ENCODE results near the gene NUMB. TPM values are rescaled to one million over a fixed set of nuclear protein-coding genes. Genes with fewer than 3 reads are reported as not detected.
"Not testable (repeated sequence)": the region's sequence is repeated elsewhere in the genome, so short reads cannot be mapped to it uniquely, and the experiment has no call there.

Gene NUMB
- total and polyA plus RNA-seq, 2 of the 13 experiments (the other 11 are each of a cell fraction or from before 2014, with no cell fraction given): 20.3 to 71.1 TPM

GRCh38 chr14:73358187-73358586, 100.2 kb downstream of the NUMB start (continued):
- no peak for TF ChIP-seq MXD1 (CRISPR knock-in tag; IDR thresholded peaks at IDR 0.05)
- TF ChIP-seq ZZZ3 (CRISPR knock-in tag; IDR thresholded peaks at IDR 0.05; ENCODE audit: borderline replicate concordance): no peak
- no peak for TF ChIP-seq TEAD3 (CRISPR knock-in tag; optimal IDR thresholded peaks at IDR 0.05; ENCODE audit: borderline replicate concordance)

- H3K36me3 ChIP-seq (replicated peaks in 1 of 2; ENCODE audit: control insufficient read depth in 1 of 2, insufficient read depth in 2 of 2, low read length in 2 of 2); H3K27me3 ChIP-seq (ENCODE audit: control insufficient read depth in 1 of 2, insufficient read depth in 2 of 2, low read length in 2 of 2); CTCF ChIA-PET (ENCODE audit: low intra/inter-chr PET ratio, low total read pairs); H3K79me2 ChIP-seq (ENCODE audit: insufficient read depth, low read length); H3K27ac ChIP-seq (ENCODE audit: extremely low read length, insufficient read depth, low read length); ATAC-seq; BruUV-seq (replicated peaks); H3K4me1 ChIP-seq (ENCODE audit: insufficient read depth, low read length); H3K4me3 ChIP-seq (replicated peaks in 1 of 3; ENCODE audit: insufficient read depth in 1 of 3, low read depth in 2 of 3, low read length in 3 of 3); H3K9ac ChIP-seq (ENCODE audit: insufficient read depth, low read depth, low read length); intact Hi-C loops (cut with micrococcal nuclease; ENCODE audit: unreplicated experiment); H3K9me3 ChIP-seq (ENCODE audit: low read length); FAIRE-seq; POLR2A ChIA-PET; H4K20me1 ChIP-seq (ENCODE audit: insufficient read depth, low read length); DNase-seq (ENCODE audit: low spot score); H2AFZ ChIP-seq (ENCODE audit: low read length); in situ Hi-C loops (cut with HindIII; ENCODE audit: extremely low pct_ligation_motif_present, low pct_unique_long_range_greater_than_20kb); H3K4me2 ChIP-seq (ENCODE audit: low read depth, low read length): not testable (repeated sequence)
- peak; percentile 31; the same call in 1 of the 2 replicates for TF ChIP-seq NR2F6 (IDR thresholded peaks at IDR 0.05)
- 0 out of 2 replicates have a peak, but pooled peaks have one; percentile 23 for TF ChIP-seq NR2F6 (CRISPR knock-in tag; IDR thresholded peaks at IDR 0.05)
- peak; percentile 51 for TF ChIP-seq RARA (CRISPR knock-in tag; IDR thresholded peaks at IDR 0.05)
- WGBS (ENCODE audit: low lambda C conversion rate): 93% methylated on average over 3 of the region's 3 CpGs
Observed at GRCh38 chr14:73349091-73349490, 109.3 kb downstream of the NUMB start.

- ATAC-seq: no peak
- H3K9me3 ChIP-seq (ENCODE audit: low read length): no peaks in the 10 kb centered on the region
- no TSS peak for BruUV-seq (replicated peaks)
- no peak overlapping the region for H2AFZ ChIP-seq (ENCODE audit: low read length)
- FAIRE-seq: no peak
- no peaks in the 10 kb centered on the region for H3K27me3 ChIP-seq (ENCODE audit: control insufficient read depth in 1 of 2, insufficient read depth in 2 of 2, low read length in 2 of 2)
- H3K4me1 ChIP-seq (ENCODE audit: insufficient read depth, low read length): no peaks in the 10 kb centered on the region
- no peak overlapping the region for H3K27ac ChIP-seq (ENCODE audit: extremely low read length, insufficient read depth, low read length)
- H4K20me1 ChIP-seq (ENCODE audit: insufficient read depth, low read length): 0 out of 2 replicates have a peak, but pooled peaks cover 3% of the 10 kb centered on the region
- ChIA-PET POLR2A (no interaction called here), CTCF (ENCODE audit: low intra/inter-chr PET ratio, low total read pairs) (no interaction called here)
- no peak overlapping the region for H3K4me3 ChIP-seq (replicated peaks in 1 of 3; ENCODE audit: insufficient read depth in 1 of 3, low read depth in 2 of 3, low read length in 3 of 3)
- no peak overlapping the region for H3K4me2 ChIP-seq (ENCODE audit: low read depth, low read length)
- no peaks in the 10 kb centered on the region for H3K79me2 ChIP-seq (ENCODE audit: insufficient read depth, low read length)
- intact Hi-C loops (cut with micrococcal nuclease; ENCODE audit: unreplicated experiment) (no loop called here), in situ Hi-C loops (cut with HindIII; ENCODE audit: extremely low pct_ligation_motif_present, low pct_unique_long_range_greater_than_20kb) (no loop called here)
- TF ChIP-seq MIXL1 (CRISPR knock-in tag; IDR thresholded peaks at IDR 0.05) (no peak), SALL1 (CRISPR knock-in tag; IDR thresholded peaks at IDR 0.05) (no peak), ZNF703 (CRISPR knock-in tag; IDR thresholded peaks at IDR 0.05; ENCODE audit: borderline replicate concordance) (no peak), GPN1 (CRISPR knock-in tag; IDR thresholded peaks at IDR 0.05; ENCODE audit: borderline replicate concordance) (no peak), ELF3 (CRISPR knock-in tag; IDR thresholded peaks at IDR 0.05) (no peak), CENPT (CRISPR knock-in tag; IDR thresholded peaks at IDR 0.05; ENCODE audit: low read depth) (no peak), KLF11 (CRISPR knock-in tag; IDR thresholded peaks at IDR 0.05) (no peak), GATAD1 (CRISPR knock-in tag; IDR thresholded peaks at IDR 0.05) (no peak), ZNF276 (CRISPR knock-in tag; IDR thresholded peaks at IDR 0.05; ENCODE audit: low read depth) (no peak), PBX2 (CRISPR knock-in tag; IDR thresholded peaks at IDR 0.05) (no peak)
- H3K9ac ChIP-seq (ENCODE audit: insufficient read depth, low read depth, low read length): no peak overlapping the region
- 100% methylated on average over 1 of the region's 1 CpG for WGBS (ENCODE audit: low lambda C conversion rate)
- DNase-seq (ENCODE audit: low spot score): no peak
- H3K36me3 ChIP-seq (replicated peaks in 1 of 2; ENCODE audit: control insufficient read depth in 1 of 2, insufficient read depth in 2 of 2, low read length in 2 of 2): peaks cover 2 to 4% of the 10 kb centered on the region in 2 experiments; a peak in 3 of 5 replicates
Observed at GRCh38 chr14:73344319-73344718, 114.0 kb downstream of the NUMB start.
